Tibial nerve (tissue), 4 donors: Measurements from ENCODE around the gene GMPPA.

Source experiments
- EP300 ChIP-seq, 2 donors: sonication (generic); formaldehyde crosslinking; IDR thresholded peaks; one replicate each; pipeline ENCODE4 v1.6.1; 2017; ENCODE audit warnings: antibody characterized with exemption in 2 of 2, mild to moderate bottlenecking in 1 of 2
- POLR2A ChIP-seq, 2 donors: fragments of 450-650 bp; IDR thresholded peaks; one replicate each; pipeline ENCODE4 v1.6.1; 2017; ENCODE audit warnings: antibody characterized with exemption in 2 of 2, mild to moderate bottlenecking in 2 of 2, moderate library complexity in 2 of 2
- TF ChIP-seq, protein P1 (sequence below), 5 experiments: fragments of 200-600 bp in 3 of 5; fragments of 450-650 bp in 2 of 5; sonication (generic) in 3 of 5; IDR thresholded peaks; one replicate each; pipeline ENCODE4 v1.5.1; 2016 to 2019; ENCODE audit warnings: antibody characterized with exemption in 5 of 5, mild to moderate bottlenecking in 3 of 5, moderate library complexity in 2 of 5

DNA sequence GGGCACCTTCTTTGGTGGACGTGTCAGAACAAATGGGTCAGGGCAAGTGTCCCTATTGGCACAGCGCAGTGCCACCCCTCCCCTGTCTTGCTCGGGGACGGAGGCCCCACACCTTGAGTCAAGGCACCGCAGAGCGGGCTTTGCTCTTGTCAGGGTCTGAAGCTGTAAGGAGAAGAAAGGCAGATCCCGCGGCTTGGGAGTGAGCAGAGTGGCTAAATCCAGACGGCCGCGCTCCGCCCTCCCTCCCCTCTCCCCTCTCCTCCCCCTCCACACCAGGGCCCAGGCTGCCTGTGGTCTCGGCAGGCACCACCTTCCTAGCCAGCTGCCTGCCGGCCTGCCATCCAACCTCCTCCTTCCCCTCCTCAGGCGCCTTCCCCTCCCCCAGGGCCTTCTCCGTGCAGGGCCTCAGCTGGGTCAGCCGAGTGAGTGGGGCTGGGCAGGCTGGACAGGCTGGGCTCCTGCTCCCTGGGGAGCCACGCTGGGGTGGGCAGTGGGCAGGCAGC is 38.2 kb upstream of the GMPPA start:
- TF ChIP-seq, protein P1, sequence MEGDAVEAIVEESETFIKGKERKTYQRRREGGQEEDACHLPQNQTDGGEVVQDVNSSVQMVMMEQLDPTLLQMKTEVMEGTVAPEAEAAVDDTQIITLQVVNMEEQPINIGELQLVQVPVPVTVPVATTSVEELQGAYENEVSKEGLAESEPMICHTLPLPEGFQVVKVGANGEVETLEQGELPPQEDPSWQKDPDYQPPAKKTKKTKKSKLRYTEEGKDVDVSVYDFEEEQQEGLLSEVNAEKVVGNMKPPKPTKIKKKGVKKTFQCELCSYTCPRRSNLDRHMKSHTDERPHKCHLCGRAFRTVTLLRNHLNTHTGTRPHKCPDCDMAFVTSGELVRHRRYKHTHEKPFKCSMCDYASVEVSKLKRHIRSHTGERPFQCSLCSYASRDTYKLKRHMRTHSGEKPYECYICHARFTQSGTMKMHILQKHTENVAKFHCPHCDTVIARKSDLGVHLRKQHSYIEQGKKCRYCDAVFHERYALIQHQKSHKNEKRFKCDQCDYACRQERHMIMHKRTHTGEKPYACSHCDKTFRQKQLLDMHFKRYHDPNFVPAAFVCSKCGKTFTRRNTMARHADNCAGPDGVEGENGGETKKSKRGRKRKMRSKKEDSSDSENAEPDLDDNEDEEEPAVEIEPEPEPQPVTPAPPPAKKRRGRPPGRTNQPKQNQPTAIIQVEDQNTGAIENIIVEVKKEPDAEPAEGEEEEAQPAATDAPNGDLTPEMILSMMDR (IDR thresholded peaks at IDR 0.05): no peak
- no peak for TF ChIP-seq POLR2A (IDR thresholded peaks at IDR 0.05)
- no peak for TF ChIP-seq EP300 (IDR thresholded peaks at IDR 0.05)
